ENCODE results near the gene KREMEN2.

DNA sequence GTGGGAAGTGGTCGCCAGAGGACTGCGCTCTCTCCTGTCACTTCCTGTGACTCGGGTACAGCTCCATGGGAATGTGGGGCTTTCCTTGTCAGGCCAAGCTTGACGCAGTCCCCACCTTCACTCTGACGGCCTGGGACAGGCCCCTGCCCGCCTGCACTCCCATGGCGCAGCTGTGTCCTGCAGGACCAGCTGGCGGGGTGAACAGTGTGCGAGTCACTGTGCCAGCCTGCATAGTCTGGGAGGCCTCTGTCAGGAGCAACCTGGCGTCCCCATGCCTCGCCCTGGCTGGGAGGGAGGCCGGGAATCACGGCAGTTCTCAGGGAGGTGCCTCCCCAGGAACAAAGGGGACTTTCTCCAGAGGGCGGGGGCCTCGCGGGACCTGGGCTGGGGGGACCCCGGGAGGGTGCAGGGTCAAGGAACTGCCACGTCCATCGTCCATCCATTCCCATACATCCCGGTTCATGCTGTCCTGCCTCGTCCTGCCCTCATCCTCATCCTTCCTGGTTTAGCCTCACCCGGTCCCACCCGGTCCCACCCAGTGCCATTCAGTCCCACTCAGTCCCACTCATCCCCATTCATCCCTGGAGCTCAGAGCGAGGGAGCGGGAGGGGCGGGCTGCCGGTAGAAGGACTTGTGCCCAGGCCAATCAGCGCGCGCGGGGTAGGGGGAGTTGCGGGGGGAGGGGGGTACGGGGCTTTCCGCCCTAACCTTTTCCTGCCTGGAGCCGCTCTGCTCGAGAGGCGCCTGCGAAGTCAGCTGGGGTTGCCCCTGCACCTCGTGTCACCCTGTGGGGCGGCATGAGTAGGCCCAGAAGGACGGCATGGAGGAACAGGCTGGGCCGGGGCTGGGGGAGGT is 38.9 kb upstream of the KREMEN2 start:
- TF ChIP-seq, protein P1, sequence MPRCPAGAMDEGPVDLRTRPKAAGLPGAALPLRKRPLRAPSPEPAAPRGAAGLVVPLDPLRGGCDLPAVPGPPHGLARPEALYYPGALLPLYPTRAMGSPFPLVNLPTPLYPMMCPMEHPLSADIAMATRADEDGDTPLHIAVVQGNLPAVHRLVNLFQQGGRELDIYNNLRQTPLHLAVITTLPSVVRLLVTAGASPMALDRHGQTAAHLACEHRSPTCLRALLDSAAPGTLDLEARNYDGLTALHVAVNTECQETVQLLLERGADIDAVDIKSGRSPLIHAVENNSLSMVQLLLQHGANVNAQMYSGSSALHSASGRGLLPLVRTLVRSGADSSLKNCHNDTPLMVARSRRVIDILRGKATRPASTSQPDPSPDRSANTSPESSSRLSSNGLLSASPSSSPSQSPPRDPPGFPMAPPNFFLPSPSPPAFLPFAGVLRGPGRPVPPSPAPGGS (IDR thresholded peaks at IDR 0.05): no peak
- TF ChIP-seq, protein P2, sequence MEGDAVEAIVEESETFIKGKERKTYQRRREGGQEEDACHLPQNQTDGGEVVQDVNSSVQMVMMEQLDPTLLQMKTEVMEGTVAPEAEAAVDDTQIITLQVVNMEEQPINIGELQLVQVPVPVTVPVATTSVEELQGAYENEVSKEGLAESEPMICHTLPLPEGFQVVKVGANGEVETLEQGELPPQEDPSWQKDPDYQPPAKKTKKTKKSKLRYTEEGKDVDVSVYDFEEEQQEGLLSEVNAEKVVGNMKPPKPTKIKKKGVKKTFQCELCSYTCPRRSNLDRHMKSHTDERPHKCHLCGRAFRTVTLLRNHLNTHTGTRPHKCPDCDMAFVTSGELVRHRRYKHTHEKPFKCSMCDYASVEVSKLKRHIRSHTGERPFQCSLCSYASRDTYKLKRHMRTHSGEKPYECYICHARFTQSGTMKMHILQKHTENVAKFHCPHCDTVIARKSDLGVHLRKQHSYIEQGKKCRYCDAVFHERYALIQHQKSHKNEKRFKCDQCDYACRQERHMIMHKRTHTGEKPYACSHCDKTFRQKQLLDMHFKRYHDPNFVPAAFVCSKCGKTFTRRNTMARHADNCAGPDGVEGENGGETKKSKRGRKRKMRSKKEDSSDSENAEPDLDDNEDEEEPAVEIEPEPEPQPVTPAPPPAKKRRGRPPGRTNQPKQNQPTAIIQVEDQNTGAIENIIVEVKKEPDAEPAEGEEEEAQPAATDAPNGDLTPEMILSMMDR (IDR thresholded peaks at IDR 0.05): no peak
- TF ChIP-seq, protein P3, sequence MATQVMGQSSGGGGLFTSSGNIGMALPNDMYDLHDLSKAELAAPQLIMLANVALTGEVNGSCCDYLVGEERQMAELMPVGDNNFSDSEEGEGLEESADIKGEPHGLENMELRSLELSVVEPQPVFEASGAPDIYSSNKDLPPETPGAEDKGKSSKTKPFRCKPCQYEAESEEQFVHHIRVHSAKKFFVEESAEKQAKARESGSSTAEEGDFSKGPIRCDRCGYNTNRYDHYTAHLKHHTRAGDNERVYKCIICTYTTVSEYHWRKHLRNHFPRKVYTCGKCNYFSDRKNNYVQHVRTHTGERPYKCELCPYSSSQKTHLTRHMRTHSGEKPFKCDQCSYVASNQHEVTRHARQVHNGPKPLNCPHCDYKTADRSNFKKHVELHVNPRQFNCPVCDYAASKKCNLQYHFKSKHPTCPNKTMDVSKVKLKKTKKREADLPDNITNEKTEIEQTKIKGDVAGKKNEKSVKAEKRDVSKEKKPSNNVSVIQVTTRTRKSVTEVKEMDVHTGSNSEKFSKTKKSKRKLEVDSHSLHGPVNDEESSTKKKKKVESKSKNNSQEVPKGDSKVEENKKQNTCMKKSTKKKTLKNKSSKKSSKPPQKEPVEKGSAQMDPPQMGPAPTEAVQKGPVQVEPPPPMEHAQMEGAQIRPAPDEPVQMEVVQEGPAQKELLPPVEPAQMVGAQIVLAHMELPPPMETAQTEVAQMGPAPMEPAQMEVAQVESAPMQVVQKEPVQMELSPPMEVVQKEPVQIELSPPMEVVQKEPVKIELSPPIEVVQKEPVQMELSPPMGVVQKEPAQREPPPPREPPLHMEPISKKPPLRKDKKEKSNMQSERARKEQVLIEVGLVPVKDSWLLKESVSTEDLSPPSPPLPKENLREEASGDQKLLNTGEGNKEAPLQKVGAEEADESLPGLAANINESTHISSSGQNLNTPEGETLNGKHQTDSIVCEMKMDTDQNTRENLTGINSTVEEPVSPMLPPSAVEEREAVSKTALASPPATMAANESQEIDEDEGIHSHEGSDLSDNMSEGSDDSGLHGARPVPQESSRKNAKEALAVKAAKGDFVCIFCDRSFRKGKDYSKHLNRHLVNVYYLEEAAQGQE (IDR thresholded peaks at IDR 0.05): no peak
- TF ChIP-seq ZFP36 (IDR thresholded peaks at IDR 0.05; ENCODE audit: borderline replicate concordance, partially characterized antibody) (no peak), POLR2A (IDR thresholded peaks at IDR 0.05; ENCODE audit: low read length) (no peak), MYC (IDR thresholded peaks at IDR 0.05; ENCODE audit: borderline replicate concordance, low read length) (no peak)
- TF ChIP-seq, protein P4, sequence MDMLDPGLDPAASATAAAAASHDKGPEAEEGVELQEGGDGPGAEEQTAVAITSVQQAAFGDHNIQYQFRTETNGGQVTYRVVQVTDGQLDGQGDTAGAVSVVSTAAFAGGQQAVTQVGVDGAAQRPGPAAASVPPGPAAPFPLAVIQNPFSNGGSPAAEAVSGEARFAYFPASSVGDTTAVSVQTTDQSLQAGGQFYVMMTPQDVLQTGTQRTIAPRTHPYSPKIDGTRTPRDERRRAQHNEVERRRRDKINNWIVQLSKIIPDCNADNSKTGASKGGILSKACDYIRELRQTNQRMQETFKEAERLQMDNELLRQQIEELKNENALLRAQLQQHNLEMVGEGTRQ (IDR thresholded peaks at IDR 0.05): no peak
- TF ChIP-seq, protein P5, sequence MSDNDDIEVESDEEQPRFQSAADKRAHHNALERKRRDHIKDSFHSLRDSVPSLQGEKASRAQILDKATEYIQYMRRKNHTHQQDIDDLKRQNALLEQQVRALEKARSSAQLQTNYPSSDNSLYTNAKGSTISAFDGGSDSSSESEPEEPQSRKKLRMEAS (IDR thresholded peaks at IDR 0.05): no peak
